Thymus (tissue), 11 donors: ENCODE measurements around the gene FRAS1. TPM values are rescaled to one million over a fixed set of nuclear protein-coding genes. Genes with fewer than 3 reads are reported as not detected.
"Not testable (repeated sequence)": the region's sequence is repeated elsewhere in the genome, so short reads cannot be mapped to it uniquely, and the experiment has no call there.

Source experiments
- DNase-seq, 9 donors: peaks; one replicate each; pipeline ENCODE4 v3.0.0-alpha.2; 2013; ENCODE audit warnings: low spot score in 9 of 9, low read depth in 6 of 9, missing footprints in 1 of 9
- H3K27ac ChIP-seq, 2 donors: one replicate each; pipeline ENCODE4 v1.5.1; 2013; ENCODE audit warnings: control low read depth in 1 of 2, low read depth in 1 of 2, low read length in 1 of 2, mild to moderate bottlenecking in 1 of 2, moderate library complexity in 1 of 2
- H3K27me3 ChIP-seq, 2 donors: one replicate each; pipeline ENCODE4 v1.5.1; 2013; ENCODE audit warnings: low read length in 1 of 2; ENCODE audit not compliant: control insufficient read depth in 2 of 2, insufficient read depth in 1 of 2
- H3K36me3 ChIP-seq, 2 donors: one replicate each; pipeline ENCODE4 v1.5.1; 2013; ENCODE audit warnings: low read length in 1 of 2, mild to moderate bottlenecking in 1 of 2, moderate library complexity in 1 of 2; ENCODE audit not compliant: control insufficient read depth in 2 of 2, insufficient read depth in 2 of 2
- H3K4me1 ChIP-seq, 2 donors: one replicate each; pipeline ENCODE4 v1.5.1; 2013; ENCODE audit warnings: low read length in 2 of 2; ENCODE audit not compliant: control insufficient read depth in 2 of 2, insufficient read depth in 2 of 2
- H3K4me3 ChIP-seq, 2 donors: one replicate each; pipeline ENCODE4 v1.5.1; 2013; ENCODE audit warnings: low read length in 2 of 2, control low read depth in 1 of 2, mild to moderate bottlenecking in 1 of 2
- H3K9me3 ChIP-seq, 2 donors: one replicate each; pipeline ENCODE4 v1.5.1; 2013; ENCODE audit warnings: low read length in 1 of 2, mild to moderate bottlenecking in 1 of 2; ENCODE audit not compliant: control insufficient read depth in 2 of 2, insufficient read depth in 1 of 2
- WGBS: extraction: QIAGEN DNeasy Blood & Tissue Kit; methylation state at CpG from one replicate; pipeline ENCODE4 v1.1.7; 2013; 5-methylcytosine and 5-hydroxymethylcytosine counted together
- polyA plus RNA-seq: library from polyadenylated mRNA; stranded (reverse); fragments of 200-250 nt; gene quantifications from one replicate; pipeline ENCODE4 v1.2.3, GENCODE V29; 2013
- total RNA-seq: library from RNA; stranded (reverse); fragments of 120-200 nt; gene quantifications from one replicate; pipeline ENCODE4 v1.2.4, GENCODE V29; 2013
- donor health status: healthy.

FRAS1 gene
- total and polyA plus RNA-seq, 2 donors: 1.0 to 1.6 TPM

DNA sequence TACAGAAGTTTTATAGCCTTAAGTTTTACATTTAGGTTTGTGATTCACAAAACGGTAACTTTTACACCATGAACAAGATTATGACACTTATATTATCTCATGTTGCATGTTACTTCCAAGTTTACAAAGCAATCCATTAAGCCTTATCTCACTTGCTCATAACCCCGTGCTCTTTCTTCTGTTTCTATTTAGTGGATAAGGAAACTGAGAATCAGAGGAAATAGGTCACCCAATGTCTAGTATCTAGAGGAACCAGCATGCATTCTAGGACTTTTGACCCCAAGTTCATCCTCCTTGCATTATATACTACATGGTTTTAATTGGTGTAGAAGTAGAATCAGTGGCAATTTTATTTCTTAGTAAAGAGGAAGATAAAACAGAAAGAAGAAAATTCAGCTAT, 427.5 kb downstream of the FRAS1 start:
- no peak overlapping the region for H3K27ac ChIP-seq
- WGBS: 56% methylated on average over 2 of the region's 2 CpGs

DNA sequence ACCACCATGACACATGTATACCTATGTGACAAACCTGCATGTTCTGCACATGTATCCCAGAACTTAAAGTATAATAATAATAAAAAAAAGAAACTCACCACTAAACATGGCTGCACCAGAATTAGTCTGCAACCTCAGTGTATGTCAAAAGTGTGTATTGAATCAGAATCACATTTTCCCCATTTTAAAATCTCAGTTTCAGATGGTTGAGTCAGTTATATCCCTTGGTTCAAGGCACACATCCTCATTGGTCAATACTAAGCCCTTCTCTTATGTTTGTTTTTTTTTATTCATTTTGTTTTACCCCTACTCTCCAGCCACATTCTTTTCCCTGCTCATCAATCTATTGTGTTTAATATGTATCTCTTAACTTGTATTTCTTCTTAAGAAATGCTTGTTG, 436.6 kb downstream of the FRAS1 start:
- DNase-seq: no peak
- Histone ChIP-seq H3K36me3 (no peaks in the 10 kb centered on the region), H3K27ac (no peak overlapping the region), H3K4me3 (no peak overlapping the region), H3K9me3 (no peaks in the 10 kb centered on the region), H3K27me3 (no peaks in the 10 kb centered on the region), H3K4me1 (no peaks in the 10 kb centered on the region)

More for the DNA sequence above, 427.5 kb downstream of the FRAS1 start:
- Histone ChIP-seq H3K9me3 (no peaks in the 10 kb centered on the region), H3K4me3 (no peak overlapping the region), H3K27me3 (no peaks in the 10 kb centered on the region), H3K36me3 (no peaks in the 10 kb centered on the region), H3K4me1 (no peaks in the 10 kb centered on the region)
- no peak for DNase-seq

DNA sequence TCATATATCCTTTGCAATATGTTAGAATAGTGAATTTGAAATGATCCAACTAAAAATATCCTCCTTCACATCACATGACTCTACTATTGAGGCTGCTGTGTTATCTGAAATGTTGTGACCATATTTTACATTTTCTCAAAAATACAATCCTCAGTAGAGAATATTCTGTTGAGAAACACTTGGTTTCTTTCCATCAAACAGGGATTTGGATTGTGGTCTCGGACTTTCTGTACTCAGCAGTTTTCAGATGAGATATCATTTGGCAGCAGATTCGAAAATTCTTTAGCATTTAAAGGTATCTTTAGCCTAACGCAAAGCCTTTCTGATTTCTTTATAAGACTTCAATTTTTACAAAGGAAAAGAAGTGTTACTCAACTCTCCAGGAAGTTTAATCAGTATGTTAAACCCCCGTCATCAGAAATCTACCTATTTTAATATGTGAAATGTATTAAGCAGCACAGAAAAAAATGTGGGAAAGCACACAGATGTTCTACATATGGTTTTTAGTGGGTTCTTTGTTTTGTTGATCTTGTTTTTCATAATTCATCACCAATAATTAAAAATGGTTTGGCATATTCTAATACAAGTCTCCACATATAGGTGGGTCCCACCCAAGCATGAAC, 439.0 kb downstream of the FRAS1 start:
- 85% methylated on average over 4 of the region's 4 CpGs for WGBS
- Histone ChIP-seq H3K27ac (no peak overlapping the region), H3K27me3 (no peaks in the 10 kb centered on the region), H3K9me3 (no peaks in the 10 kb centered on the region), H3K4me3 (no peak overlapping the region), H3K36me3 (no peaks in the 10 kb centered on the region), H3K4me1 (no peaks in the 10 kb centered on the region)
- no peak for DNase-seq

DNA sequence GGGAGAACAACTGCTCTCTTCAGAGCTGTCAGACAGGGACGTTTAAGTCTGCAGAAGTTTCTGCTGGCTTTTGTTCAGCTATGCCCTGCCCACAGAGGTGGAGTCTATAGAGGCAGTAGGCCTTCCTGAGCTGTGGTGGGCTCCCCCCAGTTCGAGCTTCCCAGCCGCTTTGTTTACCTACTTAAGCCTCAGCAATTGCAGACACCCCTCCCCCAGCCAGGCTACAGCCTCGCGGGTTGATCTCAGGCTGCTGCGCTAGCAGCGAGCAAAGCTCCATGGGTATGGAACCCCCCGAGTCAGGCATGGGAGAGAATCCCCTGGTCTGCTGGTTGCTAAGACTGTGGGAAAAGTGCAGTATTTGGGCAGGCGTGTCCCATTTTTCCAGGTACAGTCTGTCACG, 449.1 kb downstream of the FRAS1 start:
- H3K36me3 ChIP-seq, DNase-seq, H3K27ac ChIP-seq, H3K9me3 ChIP-seq, H3K27me3 ChIP-seq, H3K4me3 ChIP-seq, H3K4me1 ChIP-seq: not testable (repeated sequence)
- 85% methylated on average over 10 of the region's 10 CpGs for WGBS

DNA sequence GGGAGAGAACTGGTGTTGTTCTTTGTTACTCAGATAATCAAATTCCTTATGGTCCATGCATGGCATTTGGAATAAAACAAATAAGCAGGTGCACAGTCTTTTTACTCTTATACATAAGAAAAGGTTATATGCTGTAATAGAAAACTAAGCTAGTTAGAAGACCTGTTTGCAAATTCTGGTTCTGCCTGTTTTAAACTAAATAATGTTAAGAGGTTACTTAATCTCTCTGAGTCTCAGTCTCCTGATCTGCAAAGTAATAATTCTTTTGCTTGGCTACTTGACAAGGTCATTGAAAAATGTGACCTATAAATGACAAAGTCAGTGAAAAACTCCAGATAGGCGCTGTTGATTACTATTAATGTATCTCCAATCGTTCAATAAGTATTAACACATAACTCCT, 451.9 kb downstream of the FRAS1 start:
- no peak overlapping the region for H3K4me3 ChIP-seq
- no peaks in the 10 kb centered on the region for H3K27me3 ChIP-seq
- DNase-seq: no peak
- no peaks in the 10 kb centered on the region for H3K4me1 ChIP-seq
- H3K27ac ChIP-seq: no peak overlapping the region
- no peaks in the 10 kb centered on the region for H3K36me3 ChIP-seq
- no peaks in the 10 kb centered on the region for H3K9me3 ChIP-seq
- 95% methylated on average over 2 of the region's 2 CpGs for WGBS

DNA sequence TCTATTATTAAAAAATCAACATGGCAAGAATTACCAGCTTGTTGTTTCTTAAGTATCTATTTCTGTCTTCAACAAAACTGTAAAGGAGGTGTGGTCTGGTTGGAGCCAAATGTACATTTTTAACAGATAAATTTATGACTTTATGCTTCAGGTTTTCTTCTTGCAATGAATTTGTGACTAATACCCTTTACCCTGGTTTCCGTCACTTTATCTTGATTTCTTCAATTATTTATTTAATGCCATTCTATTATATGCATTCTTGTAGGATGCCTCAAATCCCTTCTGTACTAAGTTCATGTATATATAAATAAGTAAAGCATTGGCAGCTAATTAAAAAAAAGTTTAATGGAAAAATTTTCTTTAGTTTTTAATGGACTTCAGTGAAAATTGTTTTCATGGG, 453.0 kb downstream of the FRAS1 start:
- no peaks in the 10 kb centered on the region for H3K36me3 ChIP-seq
- 99% methylated on average over 1 of the region's 1 CpG for WGBS

DNA sequence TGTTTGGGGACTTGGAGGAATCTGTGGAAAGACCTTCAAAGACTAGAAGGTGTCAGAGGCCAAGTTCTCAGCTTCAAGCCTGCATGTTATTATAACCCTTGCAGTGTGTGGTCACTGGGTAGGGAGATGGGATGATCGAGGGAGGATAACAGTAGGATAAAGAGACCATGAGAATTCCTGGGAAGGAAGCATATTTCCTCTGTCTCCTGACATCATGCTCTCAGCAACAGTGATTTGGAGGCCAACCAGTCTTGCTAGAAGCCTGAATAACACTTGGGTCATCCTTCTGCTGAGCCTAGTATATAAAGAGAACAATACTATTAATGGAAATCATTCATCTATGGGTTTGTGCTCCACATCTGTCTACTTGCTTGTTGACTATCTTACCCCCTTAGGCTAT, 453.6 kb downstream of the FRAS1 start:
- 91% methylated on average over 1 of the region's 1 CpG for WGBS
- H3K36me3 ChIP-seq: no peaks in the 10 kb centered on the region
- DNase-seq: no peak
- H3K9me3 ChIP-seq: no peaks in the 10 kb centered on the region
- H3K27ac ChIP-seq: no peak overlapping the region
- H3K27me3 ChIP-seq: no peaks in the 10 kb centered on the region
- no peak overlapping the region for H3K4me3 ChIP-seq
- no peaks in the 10 kb centered on the region for H3K4me1 ChIP-seq

More for the DNA sequence above, 453.0 kb downstream of the FRAS1 start:
- Histone ChIP-seq H3K27ac (no peak overlapping the region), H3K4me1 (no peaks in the 10 kb centered on the region), H3K9me3 (no peaks in the 10 kb centered on the region), H3K27me3 (no peaks in the 10 kb centered on the region), H3K4me3 (no peak overlapping the region)
- no peak for DNase-seq

DNA sequence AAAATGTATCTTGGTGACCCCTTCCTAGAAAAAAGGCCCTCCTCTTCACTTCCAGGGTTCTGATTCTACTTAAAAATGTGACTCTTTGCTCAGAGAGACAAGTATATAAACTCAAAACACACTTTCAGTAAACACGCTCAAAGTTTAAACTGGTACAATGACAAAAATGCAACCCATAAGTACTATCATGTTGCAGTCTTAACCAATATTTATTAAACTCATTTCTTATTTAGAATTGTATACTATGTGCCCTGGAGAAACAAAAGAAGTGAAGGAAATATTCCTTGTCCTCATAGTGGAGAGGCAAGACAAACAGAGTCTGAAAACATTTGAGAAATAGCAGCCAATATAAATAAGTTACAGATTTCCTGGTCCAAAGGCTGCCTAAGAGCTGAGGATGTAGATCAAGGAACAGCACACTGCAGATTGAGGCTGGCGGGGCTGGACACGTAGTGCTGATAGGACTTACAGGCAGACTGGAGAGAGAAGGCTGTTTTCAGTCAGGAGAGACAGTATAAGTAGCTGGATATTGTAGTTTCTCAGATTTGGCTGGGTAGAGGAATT, 455.3 kb downstream of the FRAS1 start:
- DNase-seq: no peak
- Histone ChIP-seq H3K4me3 (no peak overlapping the region), H3K27me3 (no peaks in the 10 kb centered on the region), H3K27ac (no peak overlapping the region), H3K36me3 (no peaks in the 10 kb centered on the region), H3K9me3 (no peaks in the 10 kb centered on the region), H3K4me1 (no peaks in the 10 kb centered on the region)
- WGBS: 97% methylated on average over 3 of the region's 3 CpGs

DNA sequence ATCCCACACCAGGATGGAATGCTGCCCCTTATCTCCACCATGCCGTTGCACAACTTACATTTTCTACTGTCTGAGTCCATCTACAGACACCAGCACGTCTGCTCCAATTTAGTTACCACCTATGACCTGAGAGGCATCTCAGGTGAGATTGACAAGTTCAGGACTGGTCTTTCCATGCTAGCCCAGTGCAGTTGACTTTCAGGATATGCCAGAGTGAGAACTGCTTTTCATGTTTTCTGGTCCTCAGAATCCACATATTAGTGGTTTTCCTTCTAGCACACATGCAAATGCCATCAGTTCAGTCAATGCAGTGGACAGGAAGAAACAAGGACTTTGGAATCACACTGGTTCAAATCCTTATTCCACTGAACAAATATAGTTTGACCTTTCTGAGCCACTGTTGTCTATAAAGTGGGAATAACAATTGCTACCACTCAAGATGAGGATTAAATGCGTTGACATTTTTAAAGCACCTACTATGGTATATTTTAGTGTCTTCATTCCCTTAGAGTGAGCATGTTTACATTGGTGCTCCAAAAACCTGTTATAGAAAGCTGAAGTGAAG, 456.4 kb downstream of the FRAS1 start:
- H3K4me3 ChIP-seq: no peak overlapping the region
- no peak for DNase-seq
- no peaks in the 10 kb centered on the region for H3K27me3 ChIP-seq
- WGBS: 98% methylated on average over 3 of the region's 3 CpGs
- H3K9me3 ChIP-seq: no peaks in the 10 kb centered on the region
- no peak overlapping the region for H3K27ac ChIP-seq
- H3K4me1 ChIP-seq: no peaks in the 10 kb centered on the region
- no peaks in the 10 kb centered on the region for H3K36me3 ChIP-seq
